WI38 (cell line): Measurements from ENCODE around the gene TEX10.
"Not testable (repeated sequence)": the region's sequence is repeated elsewhere in the genome, so short reads cannot be mapped to it uniquely, and the experiment has no call there.

Experiments
- H3K4me3 ChIP-seq: 2 replicates; pipeline ENCODE4 v1.5.1; 2011; ENCODE audit warnings: low read depth, mild to moderate bottlenecking, control low read depth, low read length
- CTCF ChIP-seq: IDR thresholded peaks from 2 replicates; pipeline ENCODE4 v1.5.1; 2012; ENCODE audit warnings: low read depth, mild to moderate bottlenecking, control low read depth, low read length

TEX10 gene

GRCh38 chr9:100352727-100353505 lies at the start of gene TEX10:
Gene TEX10, minus strand, starts transcription at chr9:100352942. Its CDS starts 3,579 bp downstream, at chr9:100349363.
- TF ChIP-seq CTCF = no peak

DNA sequence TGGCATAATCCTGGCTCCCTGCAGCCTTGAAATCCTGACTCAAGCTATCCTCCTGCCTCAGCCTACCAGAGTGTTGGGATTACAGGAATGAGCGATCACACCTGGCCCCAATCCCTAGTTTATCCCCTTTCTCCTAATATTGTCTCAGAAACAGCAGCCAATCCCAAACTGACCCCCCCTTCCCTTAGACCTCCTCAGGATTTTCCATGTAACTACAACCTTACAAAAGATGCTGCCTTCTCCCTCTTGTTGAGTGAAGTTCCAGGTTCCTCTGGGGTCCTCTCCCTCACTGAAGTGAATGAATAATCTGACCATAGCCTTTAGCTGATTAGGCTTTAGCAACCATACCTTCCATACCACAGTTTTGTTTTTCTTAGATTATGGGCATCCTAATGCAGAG lies 48.3 kb upstream of the TEX10 start:
- H3K4me3 ChIP-seq = no peak overlapping the region
- TF ChIP-seq CTCF = no peak

More at GRCh38 chr9:100352727-100353505, at the start of gene TEX10:
- peak within 1 kb of the TSS; percentile 96 for H3K4me3 ChIP-seq

GRCh38 chr9:100397529-100398266 lies 45.0 kb upstream of the TEX10 start:
- TF ChIP-seq CTCF = no peak
- no peak overlapping the region for H3K4me3 ChIP-seq

GRCh38 chr9:100396769-100397168 lies 44.0 kb upstream of the TEX10 start:
- no peak overlapping the region for H3K4me3 ChIP-seq
- no peak for TF ChIP-seq CTCF

DNA sequence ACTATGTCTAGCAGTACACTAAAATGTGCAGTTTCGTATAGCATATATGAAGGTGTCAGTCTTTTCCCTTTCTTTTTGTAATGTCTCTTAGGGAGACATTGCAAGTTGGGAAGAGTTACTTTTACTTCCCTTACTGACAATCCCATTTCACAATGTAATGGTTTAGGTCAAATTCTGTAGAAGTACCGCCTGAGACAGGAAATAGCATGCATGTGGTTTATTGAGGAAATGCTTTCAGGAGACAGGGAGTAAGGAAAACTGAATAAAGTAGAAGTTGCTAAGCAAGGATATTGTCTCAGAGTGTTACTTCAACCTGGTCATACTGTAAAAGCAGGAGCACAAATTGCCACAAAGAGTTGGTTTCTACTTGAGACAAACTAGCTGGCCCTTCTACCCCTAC lies 42.1 kb upstream of the TEX10 start:
- H3K4me3 ChIP-seq = no peak overlapping the region
- TF ChIP-seq CTCF = no peak

DNA sequence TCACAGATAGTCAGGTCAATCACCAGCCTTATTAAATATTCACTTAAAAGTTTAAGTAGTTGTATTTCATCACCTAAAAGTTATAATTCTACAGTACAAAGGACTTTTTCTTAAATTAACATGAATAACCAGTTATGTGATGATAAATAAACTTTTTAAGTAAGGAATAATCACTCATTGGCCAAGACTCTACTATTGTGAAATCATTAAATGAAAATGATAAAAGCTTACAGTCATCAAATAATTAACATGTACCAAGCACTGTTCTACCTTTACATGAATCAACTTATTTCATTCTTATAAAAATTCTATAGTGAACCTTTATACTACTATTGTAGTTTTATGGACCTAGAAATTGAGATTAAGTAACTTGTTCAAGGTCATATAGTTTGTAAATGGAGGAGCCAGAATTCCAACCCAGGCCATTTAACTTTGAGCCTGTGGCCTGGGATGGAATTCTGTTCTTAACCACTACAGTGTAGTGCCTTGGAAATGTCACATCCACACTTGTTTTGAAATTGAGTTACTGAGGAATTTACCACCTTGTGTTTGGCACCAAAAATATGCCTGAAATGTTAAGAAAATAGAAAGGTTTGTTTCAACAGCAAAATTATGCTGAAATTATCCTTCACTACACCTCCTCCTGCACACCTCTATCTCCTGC lies 41.4 kb upstream of the TEX10 start:
- no peak for TF ChIP-seq CTCF
- H3K4me3 ChIP-seq = no peak overlapping the region

- not testable (repeated sequence) for H3K4me3 ChIP-seq
Measured at GRCh38 chr9:100392989-100393388, 40.2 kb upstream of the TEX10 start.
